HG03469 (cell line): ENCODE data around the gene COL23A1.

Source experiments
- ATAC-seq: cut with Tn5 transposase; IDR thresholded peaks from one replicate; pipeline ENCODE4 v1.9.1; 2021; ENCODE audit warnings: mild to moderate bottlenecking, moderate library complexity, moderate number of reproducible peaks; ENCODE audit not compliant: unreplicated experiment

COL23A1 gene

GRCh38 chr5:178387061-178387855 lies 202.9 kb downstream of the COL23A1 start:
- ATAC-seq = no peak

- ATAC-seq = no peak
These were observed 203.8 kb downstream of the COL23A1 start for GRCh38 chr5:178386336-178386931.

- no peak for ATAC-seq
These were observed 204.7 kb downstream of the COL23A1 start for GRCh38 chr5:178385496-178385890.

GRCh38 chr5:178384816-178385495 lies 205.2 kb downstream of the COL23A1 start:
- no peak for ATAC-seq

- no peak for ATAC-seq
These were observed 206.0 kb downstream of the COL23A1 start for GRCh38 chr5:178383919-178384815.

- ATAC-seq = no peak
These were observed 206.8 kb downstream of the COL23A1 start for GRCh38 chr5:178383301-178383918.

- ATAC-seq = no peak
These were observed 207.4 kb downstream of the COL23A1 start for GRCh38 chr5:178382754-178383164.

- no peak for ATAC-seq
These were observed 208.1 kb downstream of the COL23A1 start for GRCh38 chr5:178381921-178382695.

GRCh38 chr5:178381206-178381605 lies 209.0 kb downstream of the COL23A1 start:
- no peak for ATAC-seq

GRCh38 chr5:178380541-178381074 lies 209.6 kb downstream of the COL23A1 start:
- no peak for ATAC-seq

GRCh38 chr5:178380086-178380485 lies 210.1 kb downstream of the COL23A1 start:
- ATAC-seq = no peak

- no peak for ATAC-seq
These were observed 211.4 kb downstream of the COL23A1 start for GRCh38 chr5:178378527-178379484.

GRCh38 chr5:178377583-178378270 lies 212.5 kb downstream of the COL23A1 start:
- no peak for ATAC-seq

- ATAC-seq = no peak
These were observed 213.1 kb downstream of the COL23A1 start for GRCh38 chr5:178376921-178377582.

GRCh38 chr5:178375348-178375747 lies 214.8 kb downstream of the COL23A1 start:
- no peak for ATAC-seq

GRCh38 chr5:178373711-178374110 lies 216.5 kb downstream of the COL23A1 start:
- ATAC-seq = no peak

GRCh38 chr5:178372142-178372571 lies 218.0 kb downstream of the COL23A1 start:
- no peak for ATAC-seq
